ENCODE measurements around the gene APC.

DNA sequence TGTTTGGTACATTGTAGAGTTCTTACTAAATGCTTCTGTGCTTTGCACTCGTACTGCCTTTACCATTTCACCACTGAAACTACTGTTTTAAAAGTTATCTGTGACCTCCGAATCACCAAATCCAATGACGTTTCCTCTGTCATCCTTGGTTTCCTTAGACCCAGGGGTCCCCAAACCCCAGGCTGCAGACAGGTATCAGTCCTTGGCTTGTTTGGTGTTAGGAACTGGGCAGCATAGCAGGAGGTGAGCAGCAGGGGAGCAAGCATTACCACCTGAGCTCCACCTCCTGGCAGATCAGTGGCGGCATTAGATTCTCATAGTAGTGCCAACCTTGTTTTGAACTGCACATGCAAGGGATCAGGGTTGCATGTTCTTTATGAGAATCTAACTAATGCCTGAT lies 26.8 kb upstream of the APC start:
- TF ChIP-seq, protein P1, sequence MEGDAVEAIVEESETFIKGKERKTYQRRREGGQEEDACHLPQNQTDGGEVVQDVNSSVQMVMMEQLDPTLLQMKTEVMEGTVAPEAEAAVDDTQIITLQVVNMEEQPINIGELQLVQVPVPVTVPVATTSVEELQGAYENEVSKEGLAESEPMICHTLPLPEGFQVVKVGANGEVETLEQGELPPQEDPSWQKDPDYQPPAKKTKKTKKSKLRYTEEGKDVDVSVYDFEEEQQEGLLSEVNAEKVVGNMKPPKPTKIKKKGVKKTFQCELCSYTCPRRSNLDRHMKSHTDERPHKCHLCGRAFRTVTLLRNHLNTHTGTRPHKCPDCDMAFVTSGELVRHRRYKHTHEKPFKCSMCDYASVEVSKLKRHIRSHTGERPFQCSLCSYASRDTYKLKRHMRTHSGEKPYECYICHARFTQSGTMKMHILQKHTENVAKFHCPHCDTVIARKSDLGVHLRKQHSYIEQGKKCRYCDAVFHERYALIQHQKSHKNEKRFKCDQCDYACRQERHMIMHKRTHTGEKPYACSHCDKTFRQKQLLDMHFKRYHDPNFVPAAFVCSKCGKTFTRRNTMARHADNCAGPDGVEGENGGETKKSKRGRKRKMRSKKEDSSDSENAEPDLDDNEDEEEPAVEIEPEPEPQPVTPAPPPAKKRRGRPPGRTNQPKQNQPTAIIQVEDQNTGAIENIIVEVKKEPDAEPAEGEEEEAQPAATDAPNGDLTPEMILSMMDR (IDR thresholded peaks at IDR 0.05; ENCODE audit: insufficient read depth, low read length): no peak
- no peak for TF ChIP-seq POLR2AphosphoS5 (IDR thresholded peaks at IDR 0.05; ENCODE audit: low read depth)
- TF ChIP-seq GABPA (IDR thresholded peaks at IDR 0.05; ENCODE audit: low read depth): no peak
- TF ChIP-seq, protein P2, sequence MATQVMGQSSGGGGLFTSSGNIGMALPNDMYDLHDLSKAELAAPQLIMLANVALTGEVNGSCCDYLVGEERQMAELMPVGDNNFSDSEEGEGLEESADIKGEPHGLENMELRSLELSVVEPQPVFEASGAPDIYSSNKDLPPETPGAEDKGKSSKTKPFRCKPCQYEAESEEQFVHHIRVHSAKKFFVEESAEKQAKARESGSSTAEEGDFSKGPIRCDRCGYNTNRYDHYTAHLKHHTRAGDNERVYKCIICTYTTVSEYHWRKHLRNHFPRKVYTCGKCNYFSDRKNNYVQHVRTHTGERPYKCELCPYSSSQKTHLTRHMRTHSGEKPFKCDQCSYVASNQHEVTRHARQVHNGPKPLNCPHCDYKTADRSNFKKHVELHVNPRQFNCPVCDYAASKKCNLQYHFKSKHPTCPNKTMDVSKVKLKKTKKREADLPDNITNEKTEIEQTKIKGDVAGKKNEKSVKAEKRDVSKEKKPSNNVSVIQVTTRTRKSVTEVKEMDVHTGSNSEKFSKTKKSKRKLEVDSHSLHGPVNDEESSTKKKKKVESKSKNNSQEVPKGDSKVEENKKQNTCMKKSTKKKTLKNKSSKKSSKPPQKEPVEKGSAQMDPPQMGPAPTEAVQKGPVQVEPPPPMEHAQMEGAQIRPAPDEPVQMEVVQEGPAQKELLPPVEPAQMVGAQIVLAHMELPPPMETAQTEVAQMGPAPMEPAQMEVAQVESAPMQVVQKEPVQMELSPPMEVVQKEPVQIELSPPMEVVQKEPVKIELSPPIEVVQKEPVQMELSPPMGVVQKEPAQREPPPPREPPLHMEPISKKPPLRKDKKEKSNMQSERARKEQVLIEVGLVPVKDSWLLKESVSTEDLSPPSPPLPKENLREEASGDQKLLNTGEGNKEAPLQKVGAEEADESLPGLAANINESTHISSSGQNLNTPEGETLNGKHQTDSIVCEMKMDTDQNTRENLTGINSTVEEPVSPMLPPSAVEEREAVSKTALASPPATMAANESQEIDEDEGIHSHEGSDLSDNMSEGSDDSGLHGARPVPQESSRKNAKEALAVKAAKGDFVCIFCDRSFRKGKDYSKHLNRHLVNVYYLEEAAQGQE (IDR thresholded peaks at IDR 0.05; ENCODE audit: insufficient replicate concordance, low read depth): no peak
- no peak for TF ChIP-seq SPI1 (IDR thresholded peaks at IDR 0.05; ENCODE audit: borderline replicate concordance, low read depth)

Measured in HL-60 (cell line).